Stimulated activated CD4-positive, alpha-beta T cell treated with anti-CD3 and anti-CD28 coated beads, TNF-alpha, amount 100 ng/mL, for 24 hours (primary cell): ENCODE measurements around the gene SPIRE2.
"Not testable (repeated sequence)": the region's sequence is repeated elsewhere in the genome, so short reads cannot be mapped to it uniquely, and the experiment has no call there.

Experiments used
- DNase-seq, 3 experiments: peaks; one replicate each; pipeline ENCODE4 v3.0.0-alpha.2; 2020; ENCODE audit warnings: low read depth in 3 of 3

Gene SPIRE2

GRCh38 chr16:89862732-89863131 lies 34.5 kb downstream of the SPIRE2 start:
- DNase-seq, result no peak

GRCh38 chr16:89863741-89864526 lies 35.7 kb downstream of the SPIRE2 start:
- peak in 1 of 3 experiments; percentile 11 for DNase-seq

GRCh38 chr16:89864527-89864820 lies 36.2 kb downstream of the SPIRE2 start:
- no peak for DNase-seq

GRCh38 chr16:89867918-89868317 lies 39.6 kb downstream of the SPIRE2 start:
- DNase-seq, result no peak

- no peak for DNase-seq
These were observed 41.6 kb downstream of the SPIRE2 start for GRCh38 chr16:89869911-89870310.

- no peak for DNase-seq
These were observed 42.2 kb downstream of the SPIRE2 start for GRCh38 chr16:89870440-89870839.

GRCh38 chr16:89871895-89872294 lies 43.6 kb downstream of the SPIRE2 start:
- no peak for DNase-seq

GRCh38 chr16:89873109-89873971 lies 45.1 kb downstream of the SPIRE2 start, which contains the start of gene TCF25:
Gene TCF25 (plus strand): TSS chr16:89873592. CDS start chr16:89873668, 76 bp downstream.
- peak; percentile 75 to 83 (median 76) for DNase-seq

GRCh38 chr16:89873972-89874689 lies 45.9 kb downstream of the SPIRE2 start:
- DNase-seq, result peak; percentile 91 to 96 (median 91)

GRCh38 chr16:89879123-89879522 lies 50.8 kb downstream of the SPIRE2 start:
- not testable (repeated sequence) for DNase-seq

- DNase-seq, result no peak
These were observed 52.4 kb downstream of the SPIRE2 start for GRCh38 chr16:89880477-89881367.

- no peak for DNase-seq
These were observed 53.1 kb downstream of the SPIRE2 start for GRCh38 chr16:89881368-89881730.

GRCh38 chr16:89883346-89884040 lies 55.2 kb downstream of the SPIRE2 start:
- no peak for DNase-seq

- DNase-seq, result no peak
These were observed 55.8 kb downstream of the SPIRE2 start for GRCh38 chr16:89884041-89884421.

- DNase-seq, result no peak
These were observed 59.0 kb downstream of the SPIRE2 start for GRCh38 chr16:89887243-89887642.

GRCh38 chr16:89890200-89890599 lies 61.9 kb downstream of the SPIRE2 start:
- peak in 1 of 3 experiments; percentile 42 for DNase-seq

- DNase-seq, result no peak
These were observed 62.8 kb downstream of the SPIRE2 start for GRCh38 chr16:89890886-89891657.

GRCh38 chr16:89892055-89892630 lies 63.9 kb downstream of the SPIRE2 start:
- DNase-seq, result no peak

GRCh38 chr16:89892635-89893034 lies 64.4 kb downstream of the SPIRE2 start:
- DNase-seq, result no peak
